PFSK-1 (cell line): Measurements from ENCODE around the gene AQP5.

Experiments
- REST ChIP-seq, 2 experiments: IDR thresholded peaks; 2 replicates each; pipeline versions ENCODE4 v1.6.1 to v1.8.0; 2011 to 2012; ENCODE audit warnings: low read depth in 2 of 2, low read length in 2 of 2, control low read depth in 1 of 2, inconsistent platforms in 1 of 2, mild to moderate bottlenecking in 1 of 2, moderate library complexity in 1 of 2; ENCODE audit not compliant: insufficient read depth in 1 of 2
- TAF1 ChIP-seq: IDR thresholded peaks from 2 replicates; pipeline ENCODE4 v1.6.1; 2012; ENCODE audit warnings: low read length, control low read depth, borderline replicate concordance; ENCODE audit not compliant: insufficient read depth

- TF ChIP-seq TAF1, result no peak
- no peak for TF ChIP-seq REST (IDR thresholded peaks at IDR 0.05; ENCODE audit: insufficient read depth in 1 of 2, low read depth in 2 of 2, low read length in 2 of 2)
Observed at GRCh38 chr12:49963976-49964815, 2.5 kb downstream of the AQP5 start.
